SHP77 (cell line): ENCODE data around the gene NCOA3.

Experiments
- DNase-seq, 2 experiments: peaks; one replicate each; lab custom pipeline; 2025; lab: John Stamatoyannopoulos, UW

Gene NCOA3

GRCh38 chr20:47635256-47635655 is 133.6 kb downstream of the NCOA3 start:
- DNase-seq: no peak

GRCh38 chr20:47638851-47639250 is 137.2 kb downstream of the NCOA3 start:
- no peak for DNase-seq

GRCh38 chr20:47642118-47642517 is 140.4 kb downstream of the NCOA3 start:
- DNase-seq: no peak

- no peak for DNase-seq
These were observed 140.9 kb downstream of the NCOA3 start for GRCh38 chr20:47642624-47643023.

- DNase-seq: no peak
These were observed 143.9 kb downstream of the NCOA3 start for GRCh38 chr20:47645632-47646031.

- no peak for DNase-seq
These were observed 146.3 kb downstream of the NCOA3 start for GRCh38 chr20:47647994-47648393.

- no peak for DNase-seq
These were observed 147.3 kb downstream of the NCOA3 start for GRCh38 chr20:47648943-47649342.

- DNase-seq: no peak
These were observed 150.6 kb downstream of the NCOA3 start for GRCh38 chr20:47652301-47652700.

GRCh38 chr20:47652794-47653193 is 151.1 kb downstream of the NCOA3 start:
- DNase-seq: no peak

GRCh38 chr20:47653869-47654268 is 152.2 kb downstream of the NCOA3 start:
- no peak for DNase-seq

GRCh38 chr20:47654370-47654769 is 152.7 kb downstream of the NCOA3 start:
- DNase-seq: no peak

- no peak for DNase-seq
These were observed 153.9 kb downstream of the NCOA3 start for GRCh38 chr20:47655635-47656034.

GRCh38 chr20:47656318-47656717 is 154.6 kb downstream of the NCOA3 start:
- no peak for DNase-seq

- DNase-seq: no peak
These were observed 158.4 kb downstream of the NCOA3 start for GRCh38 chr20:47659904-47660601.

GRCh38 chr20:47660602-47660905 is 158.9 kb downstream of the NCOA3 start:
- DNase-seq: no peak

- DNase-seq: no peak
These were observed 159.5 kb downstream of the NCOA3 start for GRCh38 chr20:47660983-47661700.

- DNase-seq: no peak
These were observed 160.0 kb downstream of the NCOA3 start for GRCh38 chr20:47661714-47662113.

GRCh38 chr20:47662483-47663353 is 161.0 kb downstream of the NCOA3 start:
- no peak for DNase-seq

- DNase-seq: peak; percentile 10 to 59
These were observed 161.8 kb downstream of the NCOA3 start for GRCh38 chr20:47663354-47664067.

GRCh38 chr20:47664068-47664437 is 162.4 kb downstream of the NCOA3 start:
- no peak for DNase-seq

- DNase-seq: no peak
These were observed 163.1 kb downstream of the NCOA3 start for GRCh38 chr20:47664744-47665143.
